C4-2B (cell line): Measurements from ENCODE around the gene ATAD3A.
"Not testable (repeated sequence)": the region's sequence is repeated elsewhere in the genome, so short reads cannot be mapped to it uniquely, and the experiment has no call there.

Experiments used
- H3K27ac ChIP-seq: fragments of 450-650 bp; 2 replicates; pipeline ENCODE4 v1.5.1; 2017
- ZFX ChIP-seq: fragments of 450-650 bp; IDR thresholded peaks from 2 replicates; pipeline ENCODE4 v1.6.1; 2017
- TF ChIP-seq, protein P1 (sequence below): fragments of 450-650 bp; conservative IDR thresholded peaks from 2 replicates; pipeline ENCODE4 v1.5.1; 2017; ENCODE audit warnings: mild to moderate bottlenecking

The ATAD3A gene

GRCh38 chr1:1527092-1527816 lies 15.3 kb downstream of the ATAD3A start:
- no peak overlapping the region for H3K27ac ChIP-seq

DNA sequence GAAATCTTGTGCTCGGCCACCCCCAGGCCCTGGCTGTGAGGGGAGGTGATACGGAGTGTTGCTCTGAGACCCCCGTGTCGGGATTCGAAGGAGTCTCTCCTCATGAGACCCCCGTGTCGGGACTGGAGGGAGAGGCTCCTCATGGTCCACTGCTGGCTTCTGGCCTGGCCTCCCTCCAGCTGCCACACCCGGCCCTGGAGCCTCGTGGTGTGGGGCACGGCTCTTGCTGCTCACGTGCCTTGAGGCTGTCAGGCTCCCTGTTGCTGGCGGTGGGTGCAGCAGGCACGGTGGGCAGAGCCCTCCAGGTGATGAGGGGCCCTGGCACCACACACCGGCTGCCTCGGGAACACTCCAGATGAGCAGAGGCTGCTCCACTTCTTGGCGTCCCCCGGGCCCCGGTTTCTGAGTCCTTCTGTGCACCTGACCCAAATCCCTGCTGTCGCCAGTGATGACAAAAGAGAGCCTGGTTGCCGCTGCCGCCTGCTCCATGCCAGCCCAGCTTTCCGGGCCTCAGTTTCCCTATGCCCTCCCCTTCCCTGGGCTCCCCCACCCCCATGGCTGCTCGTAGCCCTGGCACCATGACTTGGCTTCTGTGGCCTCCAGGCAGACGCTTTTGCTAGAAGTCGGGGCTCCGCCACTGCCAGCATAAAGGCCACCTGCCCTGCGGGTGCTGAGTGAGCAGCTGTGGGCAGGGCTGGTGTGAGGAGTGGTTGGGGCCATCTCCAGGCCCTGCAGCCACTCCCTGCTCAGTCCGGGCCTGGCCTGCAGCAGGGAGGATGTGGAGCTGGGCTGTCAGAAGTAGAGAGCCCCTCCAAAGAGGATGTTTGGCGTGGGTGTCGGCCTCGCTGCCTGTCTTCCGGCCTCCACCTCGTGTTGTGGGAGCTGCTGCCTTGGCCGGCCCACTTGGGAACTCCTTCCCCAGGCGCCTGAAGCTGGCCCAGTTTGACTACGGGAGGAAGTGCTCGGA lies 16.6 kb downstream of the ATAD3A start:
- no peak overlapping the region for H3K27ac ChIP-seq
- TF ChIP-seq, protein P1, sequence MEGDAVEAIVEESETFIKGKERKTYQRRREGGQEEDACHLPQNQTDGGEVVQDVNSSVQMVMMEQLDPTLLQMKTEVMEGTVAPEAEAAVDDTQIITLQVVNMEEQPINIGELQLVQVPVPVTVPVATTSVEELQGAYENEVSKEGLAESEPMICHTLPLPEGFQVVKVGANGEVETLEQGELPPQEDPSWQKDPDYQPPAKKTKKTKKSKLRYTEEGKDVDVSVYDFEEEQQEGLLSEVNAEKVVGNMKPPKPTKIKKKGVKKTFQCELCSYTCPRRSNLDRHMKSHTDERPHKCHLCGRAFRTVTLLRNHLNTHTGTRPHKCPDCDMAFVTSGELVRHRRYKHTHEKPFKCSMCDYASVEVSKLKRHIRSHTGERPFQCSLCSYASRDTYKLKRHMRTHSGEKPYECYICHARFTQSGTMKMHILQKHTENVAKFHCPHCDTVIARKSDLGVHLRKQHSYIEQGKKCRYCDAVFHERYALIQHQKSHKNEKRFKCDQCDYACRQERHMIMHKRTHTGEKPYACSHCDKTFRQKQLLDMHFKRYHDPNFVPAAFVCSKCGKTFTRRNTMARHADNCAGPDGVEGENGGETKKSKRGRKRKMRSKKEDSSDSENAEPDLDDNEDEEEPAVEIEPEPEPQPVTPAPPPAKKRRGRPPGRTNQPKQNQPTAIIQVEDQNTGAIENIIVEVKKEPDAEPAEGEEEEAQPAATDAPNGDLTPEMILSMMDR = no peak
- TF ChIP-seq ZFX = no peak

More at GRCh38 chr1:1527092-1527816, 15.3 kb downstream of the ATAD3A start:
- no peak for TF ChIP-seq ZFX
- TF ChIP-seq, protein P1 = no peak

GRCh38 chr1:1529321-1529720 lies 17.4 kb downstream of the ATAD3A start:
- no peak for TF ChIP-seq ZFX
- TF ChIP-seq, protein P1 = no peak
- H3K27ac ChIP-seq = no peak overlapping the region

DNA sequence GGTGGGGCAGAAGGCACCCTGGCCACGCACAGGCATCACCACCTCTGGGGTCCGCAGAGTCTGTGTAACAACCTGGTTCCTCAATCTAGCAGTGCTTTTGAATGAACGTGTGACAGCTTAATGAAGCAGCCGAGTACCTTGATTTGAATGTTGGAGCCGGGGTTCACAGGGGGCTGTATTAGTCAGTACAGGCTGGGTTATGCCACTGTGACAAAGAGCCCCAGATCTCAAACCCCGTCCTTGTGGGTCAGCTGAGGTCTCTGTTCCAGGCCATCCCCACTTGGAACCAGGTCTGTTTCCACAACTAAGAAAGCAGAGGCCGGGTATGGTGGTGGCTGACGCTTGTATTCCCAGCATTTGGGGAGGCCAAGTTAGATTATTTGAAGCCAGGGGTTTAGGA lies 18.0 kb downstream of the ATAD3A start:
- TF ChIP-seq ZFX = no peak
- TF ChIP-seq, protein P1 = no peak
- no peak overlapping the region for H3K27ac ChIP-seq

GRCh38 chr1:1531947-1532346 lies 20.0 kb downstream of the ATAD3A start:
- H3K27ac ChIP-seq = no peak overlapping the region
- TF ChIP-seq, protein P1 = no peak
- TF ChIP-seq ZFX = no peak

DNA sequence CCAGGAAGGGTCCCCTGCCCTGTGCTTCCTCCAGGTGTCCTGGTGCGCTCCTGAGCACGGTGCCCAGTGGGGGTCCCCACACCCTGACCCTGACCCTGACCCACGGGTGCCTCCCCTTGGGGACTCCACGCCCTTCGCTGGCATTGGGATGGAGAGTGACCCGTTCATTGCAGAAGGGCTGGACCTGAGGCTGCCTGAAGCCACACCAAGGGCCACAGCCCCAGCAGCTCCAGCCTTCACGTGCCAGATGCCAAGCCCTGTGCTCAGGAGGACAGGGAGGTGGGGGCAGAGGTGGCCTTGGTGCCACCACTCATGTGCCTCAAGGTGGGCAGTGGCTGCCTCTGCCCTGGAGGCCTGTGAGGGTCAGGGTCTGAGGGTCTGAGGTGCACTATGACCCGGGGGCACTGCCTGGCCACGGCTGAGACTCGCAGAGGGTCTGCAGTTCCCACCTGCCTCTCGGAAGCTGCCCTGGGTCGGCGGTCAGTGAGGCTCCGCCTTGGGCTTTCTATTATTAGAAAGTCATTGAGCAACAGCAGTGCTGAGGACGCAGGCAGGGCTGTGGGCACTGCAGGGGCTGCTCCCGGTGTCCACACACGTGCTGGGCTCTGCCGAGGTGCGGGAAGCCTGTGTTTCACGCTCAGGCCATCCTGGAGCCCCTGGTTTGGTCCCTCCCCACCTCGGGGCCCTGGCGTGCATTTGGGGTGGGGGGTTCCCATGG lies 21.4 kb downstream of the ATAD3A start:
- H3K27ac ChIP-seq = not testable (repeated sequence)

DNA sequence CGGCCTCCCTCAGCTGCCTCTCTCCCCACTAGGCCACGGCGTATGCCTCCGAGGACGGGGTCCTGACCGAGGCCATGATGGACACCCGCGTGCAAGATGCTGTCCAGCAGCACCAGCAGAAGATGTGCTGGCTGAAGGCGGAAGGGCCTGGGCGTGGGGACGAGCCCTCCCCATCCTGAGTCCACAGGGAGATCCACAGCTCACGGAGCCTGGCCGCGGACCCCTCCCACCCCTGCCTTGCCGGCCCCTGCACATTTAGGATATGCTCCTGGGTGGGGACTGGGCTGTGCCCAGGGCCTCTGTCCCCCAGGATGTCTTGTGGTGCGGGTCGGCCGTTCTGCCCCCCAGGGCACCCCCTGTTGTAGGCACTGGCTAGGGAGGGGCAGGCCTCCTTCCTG lies 21.9 kb downstream of the ATAD3A start:
- H3K27ac ChIP-seq = not testable (repeated sequence)
